ENCODE results near the gene TGFBR2.

Gene TGFBR2

DNA sequence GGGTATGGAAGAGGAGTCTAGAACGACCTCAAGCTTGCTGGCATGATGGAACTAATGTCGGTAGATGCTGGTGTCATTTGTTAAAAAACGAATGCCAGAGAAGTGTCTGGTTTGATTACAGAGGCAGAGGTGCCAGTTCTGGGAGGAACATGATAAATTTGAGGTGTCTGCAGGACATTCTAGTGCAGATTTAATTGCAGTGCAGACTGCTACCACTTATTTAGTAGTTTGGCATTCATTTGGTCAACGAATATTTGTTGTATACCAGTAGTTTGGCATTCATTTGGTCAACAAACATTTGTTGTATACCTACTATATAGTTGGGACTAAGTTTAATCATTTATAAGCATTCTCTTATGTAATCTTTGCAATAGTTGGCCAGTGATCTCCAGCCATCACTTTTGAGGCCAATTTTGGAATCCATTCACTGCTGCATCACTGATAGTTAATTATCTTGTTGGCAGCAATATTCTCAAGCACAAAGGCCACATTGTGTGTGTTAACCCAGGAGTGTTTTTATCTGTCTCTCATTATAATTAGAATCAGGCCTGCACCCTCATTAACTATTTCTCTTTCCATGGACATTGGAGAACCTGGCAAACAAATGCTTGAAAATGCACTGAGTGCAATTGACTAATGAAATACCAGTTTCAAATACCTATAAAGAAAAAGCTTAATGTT is 19.5 kb upstream of the TGFBR2 start:
- no peak for DNase-seq (ENCODE audit: low read depth)
- no peak overlapping the region for H3K4me3 ChIP-seq (ENCODE audit: low read length)
- TF ChIP-seq, protein P1, sequence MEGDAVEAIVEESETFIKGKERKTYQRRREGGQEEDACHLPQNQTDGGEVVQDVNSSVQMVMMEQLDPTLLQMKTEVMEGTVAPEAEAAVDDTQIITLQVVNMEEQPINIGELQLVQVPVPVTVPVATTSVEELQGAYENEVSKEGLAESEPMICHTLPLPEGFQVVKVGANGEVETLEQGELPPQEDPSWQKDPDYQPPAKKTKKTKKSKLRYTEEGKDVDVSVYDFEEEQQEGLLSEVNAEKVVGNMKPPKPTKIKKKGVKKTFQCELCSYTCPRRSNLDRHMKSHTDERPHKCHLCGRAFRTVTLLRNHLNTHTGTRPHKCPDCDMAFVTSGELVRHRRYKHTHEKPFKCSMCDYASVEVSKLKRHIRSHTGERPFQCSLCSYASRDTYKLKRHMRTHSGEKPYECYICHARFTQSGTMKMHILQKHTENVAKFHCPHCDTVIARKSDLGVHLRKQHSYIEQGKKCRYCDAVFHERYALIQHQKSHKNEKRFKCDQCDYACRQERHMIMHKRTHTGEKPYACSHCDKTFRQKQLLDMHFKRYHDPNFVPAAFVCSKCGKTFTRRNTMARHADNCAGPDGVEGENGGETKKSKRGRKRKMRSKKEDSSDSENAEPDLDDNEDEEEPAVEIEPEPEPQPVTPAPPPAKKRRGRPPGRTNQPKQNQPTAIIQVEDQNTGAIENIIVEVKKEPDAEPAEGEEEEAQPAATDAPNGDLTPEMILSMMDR (conservative IDR thresholded peaks at IDR 0.05; ENCODE audit: low read depth, low read length) = no peak

DNA sequence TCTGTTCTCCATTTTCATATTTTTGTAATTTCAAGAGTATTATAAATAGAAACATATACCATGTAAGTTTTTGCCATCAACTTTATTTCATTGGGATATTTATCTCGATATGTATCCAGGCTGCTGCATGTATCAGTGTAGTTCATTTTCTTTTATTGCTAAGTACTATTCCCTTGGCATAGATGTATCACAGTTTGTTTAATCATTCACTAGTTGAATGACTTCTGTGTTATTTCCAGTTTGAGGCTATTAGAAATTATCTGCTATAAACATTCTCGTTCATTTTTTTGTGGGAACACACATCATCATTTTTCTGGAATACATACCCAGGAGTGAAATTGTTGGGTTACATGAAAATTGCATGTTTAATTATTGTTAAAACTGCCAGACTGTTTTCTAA is 18.5 kb upstream of the TGFBR2 start:
- H3K4me3 ChIP-seq (ENCODE audit: low read length) = no peak overlapping the region
- no peak for DNase-seq (ENCODE audit: low read depth)
- TF ChIP-seq, protein P1 (conservative IDR thresholded peaks at IDR 0.05; ENCODE audit: low read depth, low read length) = no peak

DNA sequence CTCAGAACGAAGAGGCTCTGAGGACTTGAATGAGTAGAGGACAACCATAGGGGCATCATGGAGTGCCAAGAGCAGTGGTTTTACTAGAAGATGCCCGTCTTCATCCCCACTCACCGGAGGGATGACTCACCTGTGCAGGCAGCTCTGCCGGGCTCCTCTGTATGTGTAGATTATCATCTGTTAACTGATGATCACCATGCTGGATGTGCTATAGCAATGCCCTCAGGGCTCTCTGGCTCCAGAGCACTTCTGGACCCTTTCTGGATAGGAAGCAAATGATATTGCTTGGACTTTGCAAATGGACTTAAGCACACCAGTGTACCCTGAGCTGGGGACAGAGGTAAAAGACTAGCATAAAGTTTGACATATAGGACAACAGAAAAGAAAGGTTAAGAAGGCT is 10.2 kb upstream of the TGFBR2 start:
- no peak for DNase-seq (ENCODE audit: low read depth)
- TF ChIP-seq, protein P1 (conservative IDR thresholded peaks at IDR 0.05; ENCODE audit: low read depth, low read length) = no peak
- no peak overlapping the region for H3K4me3 ChIP-seq (ENCODE audit: low read length)

DNA sequence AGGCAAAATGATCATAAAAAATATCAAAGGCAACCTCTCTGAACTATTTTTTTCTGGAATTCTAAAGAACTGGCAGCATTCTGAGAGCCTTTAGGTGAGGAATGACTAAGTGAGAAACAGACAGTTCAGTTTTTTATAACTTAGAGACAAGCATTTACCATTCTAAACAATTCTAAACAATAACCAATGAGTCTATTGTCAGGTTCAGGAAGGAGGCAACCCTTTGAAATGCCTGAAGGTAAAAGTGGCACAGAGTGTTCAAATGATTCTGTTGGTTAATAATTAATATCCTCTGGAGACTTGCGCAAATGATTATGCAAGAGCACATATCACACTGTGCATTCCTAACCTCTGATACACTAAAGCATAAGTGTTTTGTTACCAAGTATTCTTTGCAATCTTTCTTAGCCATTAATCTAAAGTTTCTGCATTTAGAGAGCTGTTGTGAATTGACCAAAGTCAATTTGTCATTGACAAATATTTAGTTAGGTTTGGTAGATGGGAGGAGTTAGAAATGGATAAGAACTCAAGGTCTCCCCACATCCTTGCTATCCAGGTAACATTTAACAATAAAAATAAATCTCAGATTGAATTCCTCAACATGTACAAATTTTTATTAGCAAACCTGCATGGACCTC is 9.2 kb upstream of the TGFBR2 start:
- TF ChIP-seq, protein P1 (conservative IDR thresholded peaks at IDR 0.05; ENCODE audit: low read depth, low read length) = no peak
- DNase-seq (ENCODE audit: low read depth) = peak; percentile 91

DNA sequence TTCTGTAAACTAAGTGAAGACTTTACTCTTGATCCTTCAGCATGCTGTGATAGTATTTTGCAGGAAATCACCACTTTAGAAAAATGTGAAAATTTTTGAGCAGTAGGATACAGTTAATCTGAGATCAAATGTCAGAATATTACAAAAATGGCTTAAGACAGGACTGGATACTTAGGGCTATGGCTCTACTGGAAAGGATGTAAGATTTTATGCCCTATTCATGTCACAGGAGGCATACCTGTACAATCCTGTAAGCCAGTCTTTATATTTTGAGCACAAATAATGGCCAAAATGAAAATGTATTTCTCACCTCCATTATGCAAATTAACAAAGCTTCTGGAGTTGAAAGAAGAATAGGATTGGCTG is 8.6 kb upstream of the TGFBR2 start:
- TF ChIP-seq, protein P1 (conservative IDR thresholded peaks at IDR 0.05; ENCODE audit: low read depth, low read length) = no peak
- H3K4me3 ChIP-seq (ENCODE audit: low read length) = no peak overlapping the region
- DNase-seq (ENCODE audit: low read depth) = no peak

More for the DNA sequence above, 9.2 kb upstream of the TGFBR2 start:
- no peak overlapping the region for H3K4me3 ChIP-seq (ENCODE audit: low read length)

DNA sequence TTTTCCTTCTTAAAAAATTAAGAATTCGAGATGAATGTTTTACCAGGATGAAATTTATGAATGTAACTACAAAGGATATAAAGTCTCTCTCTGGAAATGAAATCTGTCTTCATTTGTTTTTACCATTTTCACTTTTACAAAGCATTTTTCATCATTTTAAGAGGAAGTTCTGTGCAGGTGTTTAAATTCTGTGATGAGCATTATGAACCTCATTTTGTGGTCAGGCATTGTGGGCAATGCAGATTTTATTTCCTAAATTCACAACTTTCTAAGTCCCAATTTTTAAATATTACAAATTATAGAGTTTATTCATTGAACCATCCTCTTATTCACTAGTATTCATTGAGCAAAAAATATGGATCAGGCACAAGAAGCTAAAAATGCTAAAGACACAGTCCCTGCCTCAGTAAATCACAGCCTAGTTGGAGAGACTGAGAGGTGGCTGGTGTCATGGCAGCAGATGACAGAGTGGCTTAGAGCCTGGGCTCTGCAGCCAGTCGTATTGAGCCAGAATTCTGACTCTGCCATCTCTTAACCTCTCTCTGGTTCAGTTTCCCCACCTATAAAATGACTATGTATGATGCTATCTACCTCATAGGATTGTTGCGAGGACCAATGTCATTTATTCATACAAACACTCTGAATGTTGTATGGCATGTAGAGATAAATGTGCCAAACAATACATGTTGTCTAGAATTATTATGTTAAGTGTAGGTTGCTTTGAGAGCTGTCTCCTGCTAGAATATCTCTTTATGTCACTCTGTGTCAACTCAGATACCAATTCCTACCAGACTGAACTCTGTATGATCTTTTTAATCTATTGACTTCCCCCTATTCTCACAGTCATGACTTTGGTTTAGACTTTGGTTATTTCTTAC is 7.5 kb upstream of the TGFBR2 start:
- H3K4me3 ChIP-seq (ENCODE audit: low read length) = no peak overlapping the region
- TF ChIP-seq, protein P1 (conservative IDR thresholded peaks at IDR 0.05; ENCODE audit: low read depth, low read length) = no peak
- no peak for DNase-seq (ENCODE audit: low read depth)

All from retinal pigment epithelial cell (primary cell).